Stimulated activated CD4-positive, alpha-beta T cell treated with anti-CD3 and anti-CD28 coated beads, Interleukin-1b, Interleukin-23, amount 100 ng/mL, for 4 hours (primary cell): Measurements from ENCODE around the gene ARMH2.

ENCODE experiments used
- DNase-seq, 2 donors: peaks; one replicate each; pipeline ENCODE4 v3.0.0-alpha.2; 2020; ENCODE audit warnings: low read depth in 2 of 2

Gene ARMH2

DNA sequence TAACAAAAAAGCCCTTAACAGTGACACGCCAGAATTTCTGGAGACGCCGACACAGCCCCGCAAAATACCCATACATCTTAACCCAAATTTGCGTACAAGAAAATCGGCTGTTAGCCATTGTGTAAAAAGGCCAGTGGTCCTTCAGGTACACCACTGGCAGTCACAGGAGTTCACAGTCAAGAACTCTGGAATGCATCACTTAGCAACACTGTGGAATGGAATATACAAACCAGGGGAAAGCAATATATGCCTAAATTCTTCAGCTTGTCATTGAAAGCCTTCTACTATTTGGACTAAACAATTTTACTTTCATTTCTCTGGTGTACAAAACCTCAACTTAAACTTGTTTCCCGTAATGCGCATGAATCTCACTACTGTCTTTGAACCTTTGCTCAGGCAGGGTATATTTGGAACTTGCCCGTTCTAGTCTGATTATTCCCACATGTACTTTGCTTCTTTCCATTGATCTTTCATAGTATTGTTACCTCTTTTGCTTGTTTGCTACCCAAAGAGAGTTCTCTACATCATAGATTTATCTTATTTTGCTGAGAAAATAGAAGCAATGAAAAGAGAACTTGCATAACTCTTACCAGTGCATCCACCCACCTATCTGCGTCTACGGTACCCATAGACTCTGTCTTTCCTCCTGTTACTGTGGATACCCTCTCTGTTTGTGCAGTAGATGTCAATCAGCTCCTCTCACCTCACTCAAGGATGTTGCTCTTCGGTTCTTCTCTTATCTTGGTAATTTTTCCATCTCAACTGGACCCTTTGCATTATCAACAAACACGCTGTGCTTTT lies at the start of gene ARMH2:
Gene ARMH2 (minus strand): TSS at position 178 of the 801 bp plus-strand sequence. CDS start 60 bp downstream, at position 118.
- no peak for DNase-seq

GRCh38 chr6:24848461-24848860 lies 49.7 kb upstream of the ARMH2 start:
- DNase-seq: no peak

DNA sequence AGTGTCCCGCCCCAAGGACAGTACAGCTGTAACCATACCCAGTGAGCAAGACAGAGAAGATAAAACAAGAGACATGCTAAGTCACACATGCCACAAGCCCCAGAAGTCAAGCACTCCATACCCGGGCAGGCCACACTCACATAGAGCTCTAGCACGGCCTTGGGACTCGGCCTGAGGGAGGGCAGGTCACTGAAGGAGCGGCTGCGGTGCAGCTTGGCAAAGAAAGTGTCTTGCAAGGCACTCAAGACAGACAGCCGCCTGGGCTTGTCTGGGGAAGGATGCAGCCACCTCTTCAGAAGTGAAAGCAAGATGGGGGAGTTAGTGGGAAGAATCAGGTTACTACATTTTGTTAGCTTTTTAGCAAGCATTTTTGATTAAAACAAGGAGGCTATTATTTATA lies 48.7 kb upstream of the ARMH2 start:
- DNase-seq: no peak

DNA sequence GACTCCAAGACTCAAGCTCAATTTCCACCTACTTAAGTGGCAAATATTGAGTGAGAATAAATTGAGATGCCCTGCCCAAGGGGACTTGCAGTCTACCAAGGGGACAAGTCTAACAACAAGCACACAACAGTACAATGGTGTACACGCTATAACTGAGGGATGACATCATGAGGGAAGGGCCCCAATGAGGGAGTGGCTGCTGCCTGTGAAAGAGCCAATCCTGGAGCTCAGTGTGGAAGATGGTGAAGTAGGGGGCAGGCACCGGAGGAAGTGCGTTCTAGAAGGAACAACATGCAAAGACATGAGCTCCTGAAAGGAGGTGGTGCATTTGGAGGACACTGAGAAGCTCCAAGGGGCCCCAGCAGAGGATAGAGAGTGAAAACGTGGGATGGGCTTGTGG lies 46.9 kb upstream of the ARMH2 start:
- no peak for DNase-seq

DNA sequence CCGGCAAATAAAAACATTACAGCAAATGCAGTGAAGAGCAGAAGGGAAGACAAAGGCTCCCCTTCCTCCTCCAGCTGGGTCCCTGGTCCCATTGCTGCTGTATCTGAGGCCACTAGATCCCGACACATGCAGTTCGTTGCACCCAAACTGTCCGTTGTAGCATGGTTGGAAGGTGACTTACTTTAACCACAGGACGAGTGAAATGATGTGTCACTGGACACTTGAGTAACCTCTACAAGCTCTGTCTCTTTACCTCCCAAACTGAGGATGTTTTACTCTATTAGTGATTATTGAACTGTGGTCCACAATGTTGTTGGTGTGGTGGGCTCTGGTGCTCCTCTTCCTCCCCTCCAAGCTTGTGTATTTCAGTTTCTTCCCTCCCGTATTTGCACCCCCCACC lies 46.2 kb upstream of the ARMH2 start:
- DNase-seq: no peak

DNA sequence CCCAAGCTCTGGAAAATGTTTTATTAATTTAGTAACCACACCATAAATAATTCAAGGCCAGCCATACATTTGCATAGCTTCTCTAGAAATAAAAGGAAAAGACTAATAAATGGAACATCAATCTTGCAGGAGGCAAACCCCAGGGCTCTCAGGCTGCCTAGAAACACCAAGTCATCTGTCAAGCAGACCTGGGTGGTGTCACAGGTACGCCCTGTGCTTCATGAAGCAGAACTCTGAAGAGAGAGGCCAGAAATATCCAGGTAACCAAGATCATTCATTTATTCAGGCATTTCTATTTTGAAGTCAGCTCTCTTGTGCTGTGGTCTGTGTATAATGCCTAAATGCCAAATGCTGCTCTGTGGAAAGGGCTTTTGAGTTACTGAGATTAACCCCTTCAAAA lies 45.3 kb upstream of the ARMH2 start:
- no peak for DNase-seq

DNA sequence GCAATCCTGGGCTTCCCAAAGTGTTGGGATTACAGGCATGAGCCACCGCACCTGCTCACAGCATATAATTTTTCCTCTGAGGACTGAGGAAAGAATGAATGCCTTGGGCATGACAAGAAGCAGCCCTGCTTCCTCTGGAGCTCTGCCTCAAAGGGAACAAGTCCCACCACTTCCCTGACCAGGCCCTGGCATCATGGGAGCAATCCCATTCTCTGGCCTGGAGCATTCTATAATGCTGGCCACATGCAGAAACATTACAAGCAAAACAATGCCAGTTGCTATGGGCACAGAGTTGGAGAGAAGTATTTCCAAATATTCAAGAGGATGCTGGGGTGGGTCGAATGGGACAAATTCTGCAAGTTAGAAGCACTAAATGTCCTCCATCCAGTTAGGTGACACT lies 41.5 kb upstream of the ARMH2 start:
- no peak for DNase-seq

DNA sequence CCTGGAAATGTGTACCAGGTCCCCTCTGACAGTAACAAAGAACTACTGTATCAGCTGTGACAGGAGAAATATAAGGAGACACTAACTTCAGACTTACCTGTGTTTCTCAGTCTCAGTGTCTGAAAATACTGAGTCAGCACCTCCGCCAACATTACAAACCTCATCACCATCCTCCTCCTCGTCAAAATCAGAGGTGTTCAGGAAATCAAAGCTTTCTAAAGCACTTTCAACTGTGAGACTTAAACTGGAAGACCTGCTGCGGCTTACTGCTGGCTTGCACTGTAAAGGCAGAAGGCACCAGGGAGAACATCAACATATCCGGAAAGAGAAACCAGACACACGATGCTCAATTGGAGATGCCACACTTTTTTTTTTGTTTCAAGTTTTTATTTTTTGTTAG lies 40.3 kb upstream of the ARMH2 start:
- DNase-seq: no peak

DNA sequence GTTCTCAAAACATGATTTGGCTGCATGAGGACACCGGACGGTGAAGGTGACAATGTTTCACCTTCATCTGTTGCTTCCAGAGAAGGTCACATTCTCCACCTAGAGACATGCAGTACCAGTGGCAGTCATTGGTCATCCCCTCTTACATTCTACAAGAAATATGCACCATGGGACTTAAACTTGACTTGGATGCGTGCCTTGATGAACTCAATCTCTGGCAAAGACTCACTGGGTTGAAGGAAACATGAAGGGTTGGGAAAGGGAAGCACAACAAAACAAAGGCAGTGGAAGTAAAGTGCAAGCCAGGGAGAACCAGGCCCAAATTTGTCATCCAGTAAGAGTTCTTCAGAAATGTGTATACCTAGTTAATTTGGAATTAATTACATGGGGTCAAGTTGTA lies 39.4 kb upstream of the ARMH2 start:
- no peak for DNase-seq

DNA sequence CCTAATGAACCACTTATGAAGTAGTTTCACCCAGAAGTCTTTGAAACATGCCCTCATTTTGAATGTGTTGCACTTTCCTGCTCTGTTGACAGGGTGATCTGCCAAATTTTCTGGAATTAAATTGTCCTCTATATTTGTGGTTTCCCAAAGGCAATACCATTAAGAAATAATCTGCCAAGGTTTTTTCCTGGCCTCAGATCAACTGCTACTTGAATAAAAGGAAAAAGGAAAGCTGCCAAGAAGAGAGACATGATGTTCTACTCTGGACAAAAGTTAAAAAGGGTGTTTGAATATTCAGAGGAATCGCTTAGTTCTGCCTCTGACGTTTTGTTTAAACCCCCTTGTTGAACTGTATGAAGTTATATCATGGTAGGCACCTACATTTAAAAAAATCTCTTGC lies 37.4 kb upstream of the ARMH2 start:
- DNase-seq: no peak

GRCh38 chr6:24833711-24834386 lies 35.1 kb upstream of the ARMH2 start:
- no peak for DNase-seq

GRCh38 chr6:24832794-24833193 lies 34.1 kb upstream of the ARMH2 start:
- DNase-seq: no peak

GRCh38 chr6:24831771-24832716 lies 33.3 kb upstream of the ARMH2 start:
- DNase-seq: no peak

DNA sequence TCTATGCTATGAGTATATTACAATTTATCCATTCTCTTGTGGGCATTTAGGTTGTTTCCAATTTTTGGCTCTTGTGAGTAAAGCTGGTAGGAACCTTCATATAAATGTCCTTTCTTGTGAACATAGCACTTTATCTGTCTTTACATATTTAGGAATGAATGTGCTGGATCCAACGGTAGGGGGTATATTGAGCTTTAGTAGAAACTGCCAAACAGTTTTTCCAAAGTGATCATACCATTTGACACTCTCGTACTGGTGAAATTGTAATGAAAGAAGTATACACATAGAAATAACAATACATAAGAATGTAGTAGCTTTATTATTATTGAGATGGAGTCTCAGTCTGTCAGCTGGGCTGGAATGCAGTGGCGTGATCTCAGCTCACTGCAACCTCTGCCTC lies 30.9 kb upstream of the ARMH2 start:
- no peak for DNase-seq

DNA sequence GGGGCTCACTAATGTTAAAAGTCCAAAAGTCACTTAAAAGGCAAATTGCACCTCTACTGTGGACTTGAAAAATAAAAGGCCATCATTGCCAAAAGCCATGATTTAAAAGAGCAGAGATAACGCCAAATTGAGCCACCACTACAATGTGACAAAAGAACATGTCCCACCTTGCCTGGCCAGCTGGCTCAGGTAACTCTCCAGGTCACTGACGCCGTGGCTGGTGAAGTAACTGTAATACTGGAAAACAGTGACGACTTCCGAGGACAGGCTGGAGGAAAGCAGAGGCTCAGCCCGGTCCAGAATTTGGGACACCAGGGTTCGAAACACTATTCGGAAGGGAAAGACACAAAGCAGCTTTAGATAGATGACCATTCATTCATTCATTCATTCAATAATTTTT lies 29.3 kb upstream of the ARMH2 start:
- no peak for DNase-seq

GRCh38 chr6:24827162-24827561 lies 28.4 kb upstream of the ARMH2 start:
- no peak for DNase-seq

GRCh38 chr6:24825130-24825630 lies 26.5 kb upstream of the ARMH2 start:
- no peak for DNase-seq

DNA sequence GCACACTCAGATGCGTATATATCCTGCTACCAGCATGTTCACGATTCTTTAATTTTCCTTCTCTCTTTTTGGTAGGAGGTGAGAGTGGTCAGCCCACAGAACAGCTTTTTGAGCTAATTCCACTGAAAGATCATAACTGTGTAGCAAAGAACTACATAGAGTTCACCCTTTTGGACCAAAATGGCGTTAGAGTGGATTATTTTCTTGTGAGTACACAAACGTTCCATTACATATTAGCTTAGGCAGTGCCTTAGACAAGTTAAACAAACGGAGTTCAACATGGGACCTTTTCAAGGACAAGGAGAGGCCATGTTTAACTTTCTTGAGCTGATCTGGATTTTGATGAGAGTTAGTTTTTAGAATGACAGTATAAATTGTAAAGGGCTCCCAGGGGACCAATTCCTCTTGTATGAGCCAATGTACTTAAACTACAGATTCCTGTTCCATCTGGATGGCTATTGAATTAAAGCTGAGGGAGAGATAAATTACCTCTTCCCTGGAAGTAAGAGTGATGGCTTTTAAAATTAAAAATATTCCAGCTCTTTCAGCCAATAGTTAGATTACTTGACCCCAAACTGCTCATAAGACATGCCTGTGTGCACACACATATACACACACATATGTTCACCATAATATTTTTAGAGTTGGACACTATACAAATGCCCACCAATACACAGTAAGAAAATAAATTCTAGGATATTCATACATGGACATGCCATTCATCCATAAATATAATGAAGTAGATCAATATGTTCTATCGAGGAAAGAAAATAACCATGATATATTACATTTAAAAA lies 25.6 kb upstream of the ARMH2 start:
- DNase-seq: no peak

GRCh38 chr6:24823185-24823584 lies 24.5 kb upstream of the ARMH2 start:
- DNase-seq: no peak

DNA sequence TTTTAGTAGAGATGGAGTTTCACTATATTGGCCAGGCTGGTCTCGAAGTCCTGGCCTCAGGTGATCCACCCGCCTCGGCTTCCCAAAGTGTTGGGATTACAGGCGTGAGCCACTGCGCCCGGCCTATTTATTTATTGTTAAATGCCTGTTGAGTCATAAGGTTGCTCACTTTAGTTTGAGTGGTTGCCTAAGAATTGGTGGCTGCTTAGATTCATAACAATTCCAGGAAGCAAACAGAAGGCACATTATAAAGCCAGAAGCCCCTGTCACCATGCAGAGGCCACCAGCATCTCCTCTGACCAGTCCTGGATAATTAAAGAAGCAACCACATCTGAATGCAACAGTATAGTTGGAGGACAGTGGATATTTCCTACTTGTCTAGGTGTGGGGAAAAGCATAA lies 24.0 kb upstream of the ARMH2 start:
- DNase-seq: no peak

GRCh38 chr6:24821860-24822444 lies 23.2 kb upstream of the ARMH2 start:
- no peak for DNase-seq
